GM18502 (cell line): ENCODE results near the gene CEL.

ENCODE experiments used
- ATAC-seq: cut with Tn5 transposase; IDR thresholded peaks from one replicate; pipeline ENCODE4 v1.9.1; 2021; ENCODE audit warnings: mild to moderate bottlenecking; ENCODE audit not compliant: unreplicated experiment, poor library complexity

The CEL gene

GRCh38 chr9:133113949-133114885 lies 52.4 kb downstream of the CEL start:
- no peak for ATAC-seq

GRCh38 chr9:133114886-133115603 lies 53.3 kb downstream of the CEL start:
- ATAC-seq = no peak

- peak; percentile 81 for ATAC-seq
Observed at GRCh38 chr9:133115604-133116345, 54.0 kb downstream of the CEL start.

GRCh38 chr9:133116346-133117231 lies 54.8 kb downstream of the CEL start:
- no peak for ATAC-seq

GRCh38 chr9:133117271-133118178 lies 55.7 kb downstream of the CEL start:
- no peak for ATAC-seq

GRCh38 chr9:133118179-133118520 lies 56.4 kb downstream of the CEL start:
- no peak for ATAC-seq

GRCh38 chr9:133118568-133118967 lies 56.8 kb downstream of the CEL start:
- no peak for ATAC-seq

- no peak for ATAC-seq
Observed at GRCh38 chr9:133119103-133119845, 57.5 kb downstream of the CEL start.

- no peak for ATAC-seq
Observed at GRCh38 chr9:133119846-133120500, 58.2 kb downstream of the CEL start.

- ATAC-seq = no peak
Observed at GRCh38 chr9:133120501-133121197, 58.9 kb downstream of the CEL start.
